GM19395 (cell line): ENCODE results near the gene ITFG1.
"Not testable (repeated sequence)": the region's sequence is repeated elsewhere in the genome, so short reads cannot be mapped to it uniquely, and the experiment has no call there.

Source experiments
- ATAC-seq: cut with Tn5 transposase; IDR thresholded peaks from one replicate; pipeline ENCODE4 v1.9.1; 2021; ENCODE audit warnings: mild to moderate bottlenecking, moderate library complexity; ENCODE audit not compliant: unreplicated experiment

ITFG1 gene

DNA sequence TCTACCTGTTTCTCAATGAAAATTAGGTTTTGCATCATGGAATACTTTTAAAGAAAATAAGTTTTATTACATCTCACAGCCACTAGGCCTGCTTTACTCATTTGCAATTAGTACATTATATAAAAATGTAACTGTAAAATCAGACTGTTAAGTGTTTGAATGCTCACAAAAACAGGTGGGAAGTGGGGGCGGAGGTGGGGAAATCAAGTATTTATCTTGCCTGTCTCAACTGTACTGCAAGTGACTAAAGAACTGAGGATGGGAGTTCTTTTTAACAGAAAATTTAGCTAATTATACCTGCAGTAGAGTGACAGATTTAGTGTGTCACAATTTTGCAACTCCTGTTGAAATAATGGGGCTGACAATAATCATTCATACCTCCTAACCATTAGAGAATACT is 34.1 kb downstream of the ITFG1 start:
- ATAC-seq: no peak

DNA sequence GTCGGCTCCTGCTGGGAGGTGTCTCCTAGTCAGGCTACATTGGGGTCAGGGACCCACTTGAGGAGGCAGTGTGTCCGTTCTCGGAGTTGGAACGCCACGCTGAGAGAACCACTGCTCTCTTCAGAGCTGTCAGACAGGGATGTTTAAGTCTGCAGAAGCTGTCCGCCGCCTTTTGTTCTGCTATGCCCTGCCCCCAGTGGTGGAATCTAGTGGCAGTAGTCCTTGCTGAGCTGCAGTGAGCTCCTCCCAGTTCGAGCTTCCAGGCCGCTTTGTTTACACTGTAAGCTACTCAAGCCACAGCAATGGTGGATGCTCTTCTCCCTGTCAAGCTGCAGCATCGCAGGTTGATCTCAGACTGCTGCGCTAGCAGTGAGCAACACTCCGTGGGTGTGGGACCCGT is 36.0 kb downstream of the ITFG1 start:
- ATAC-seq: no peak

DNA sequence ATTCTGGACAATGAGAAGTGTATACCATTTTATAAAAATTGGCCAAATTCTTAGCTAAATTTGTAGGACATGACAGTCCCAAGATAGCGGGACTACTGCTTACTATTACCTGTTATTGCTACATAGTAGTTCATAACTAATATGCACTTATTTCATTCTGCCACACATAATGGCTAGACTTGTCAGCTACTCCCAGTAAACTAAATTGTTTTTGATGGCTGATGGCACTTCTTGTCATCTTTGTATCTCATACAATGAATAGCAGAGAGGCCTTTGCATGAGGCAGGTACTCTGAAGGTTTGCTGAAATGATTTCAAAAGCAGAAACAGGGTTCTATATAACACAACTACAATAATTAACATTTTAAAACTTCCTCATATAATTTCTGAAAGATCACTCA is 44.0 kb downstream of the ITFG1 start:
- no peak for ATAC-seq

DNA sequence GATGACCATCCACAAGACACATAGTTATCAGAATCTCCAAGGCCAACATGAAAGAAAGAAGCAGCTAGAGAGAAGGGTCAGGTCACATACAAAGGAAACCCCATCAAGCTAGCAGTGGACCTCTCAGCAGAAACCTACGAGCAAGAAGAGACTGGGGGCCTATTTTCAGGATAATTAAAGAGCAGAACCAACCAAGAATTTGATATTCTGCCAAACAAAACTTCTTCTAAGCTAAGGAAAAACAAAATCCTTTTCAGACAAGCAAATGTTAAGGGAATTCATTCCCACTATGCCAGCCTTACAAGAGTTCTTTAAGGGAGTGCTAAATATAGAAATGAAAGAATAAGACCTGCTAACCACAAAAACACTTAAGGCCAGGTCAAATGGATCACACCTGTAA is 47.8 kb downstream of the ITFG1 start:
- ATAC-seq: no peak

DNA sequence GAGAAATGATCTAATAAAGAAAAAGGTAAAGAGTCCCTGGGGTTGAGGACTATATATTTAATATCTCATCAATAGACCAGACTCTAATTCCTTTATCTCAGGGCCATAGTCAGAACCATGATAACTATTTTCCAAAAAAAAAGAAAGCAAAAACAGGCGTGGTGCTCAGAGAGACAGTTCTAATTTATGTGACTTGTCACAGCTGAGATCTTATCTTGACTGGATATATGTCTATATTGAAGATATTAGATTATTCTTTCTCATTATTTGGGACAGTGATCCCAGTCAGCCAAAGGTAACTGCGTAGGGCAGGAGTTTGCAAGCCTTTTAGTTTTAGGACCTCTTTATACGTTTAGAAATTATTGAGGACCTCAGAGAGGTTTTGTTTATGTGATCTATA is 52.4 kb downstream of the ITFG1 start:
- ATAC-seq: no peak

DNA sequence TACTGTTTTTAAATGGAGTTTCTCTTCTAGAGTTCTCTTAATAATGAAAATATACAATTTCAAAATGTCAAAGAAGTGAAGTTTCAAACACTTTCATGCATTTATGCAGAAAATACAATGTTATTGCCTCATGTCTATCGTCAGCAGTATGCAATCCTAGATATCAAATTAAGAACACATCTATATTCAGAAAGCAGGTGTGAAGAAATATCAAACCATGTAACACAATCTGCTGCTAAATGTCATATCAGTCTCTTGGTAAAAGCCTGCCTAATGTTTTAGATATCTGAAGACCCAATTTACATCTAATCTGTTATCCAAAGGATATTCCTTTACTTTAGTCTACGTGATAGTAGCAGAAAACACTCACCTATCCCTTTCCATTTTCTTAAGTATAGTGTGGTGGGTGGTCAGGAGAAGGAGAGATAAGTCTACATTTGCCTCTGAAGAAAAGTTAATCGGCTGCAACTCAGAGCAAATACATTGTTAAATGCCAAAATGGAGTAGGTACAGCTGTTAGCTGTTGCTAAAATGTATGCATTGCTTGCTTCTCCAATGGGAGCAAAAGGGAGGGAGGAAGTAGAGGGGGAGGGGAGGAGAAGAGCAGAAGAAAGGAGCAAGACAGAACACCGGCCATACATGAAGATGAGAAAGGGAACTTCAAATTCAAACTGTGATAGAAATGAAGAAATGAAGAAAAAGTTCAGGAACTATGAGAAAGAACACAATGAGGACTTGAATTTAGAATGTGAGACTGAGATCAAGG is 64.9 kb downstream of the ITFG1 start:
- no peak for ATAC-seq

DNA sequence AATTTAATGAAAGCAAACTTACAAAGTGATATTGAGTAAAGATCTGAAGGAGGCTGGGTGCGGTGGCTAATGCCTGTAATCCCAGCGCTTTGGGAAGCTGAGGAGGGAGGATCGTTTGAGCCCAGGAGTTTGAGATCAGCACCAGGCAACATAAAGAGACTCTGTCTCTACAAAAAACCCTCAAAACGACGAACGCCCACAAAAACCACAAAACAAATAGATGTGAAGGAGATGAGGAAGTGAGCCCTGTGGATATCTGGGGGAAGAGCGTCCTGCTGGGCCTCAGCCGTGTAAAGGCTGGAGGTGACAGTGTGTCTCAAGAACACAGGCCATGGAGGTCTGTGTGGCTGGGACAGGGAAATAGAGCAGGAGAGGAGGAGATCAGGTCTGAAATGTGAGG is 68.8 kb downstream of the ITFG1 start:
- ATAC-seq: peak; percentile 98

DNA sequence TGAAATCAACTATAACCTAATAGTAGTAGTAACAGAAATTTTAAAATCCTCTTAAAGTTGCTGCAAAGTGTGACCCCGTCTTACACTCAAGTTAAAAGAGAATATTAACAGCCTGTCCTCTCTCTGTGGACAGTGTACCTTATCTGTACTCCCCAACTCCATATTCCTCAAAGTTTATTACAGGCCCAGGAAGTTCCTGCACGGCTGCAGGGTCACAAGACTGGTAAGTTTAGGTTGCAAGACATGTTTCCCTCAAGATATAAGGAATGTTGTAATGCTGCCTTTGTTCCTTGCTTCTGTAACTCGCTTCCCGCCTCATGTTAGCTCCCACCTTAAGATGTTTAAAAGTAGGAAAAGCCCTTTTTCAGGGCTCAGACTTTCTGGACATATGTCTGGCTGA is 72.2 kb downstream of the ITFG1 start:
- ATAC-seq: no peak

DNA sequence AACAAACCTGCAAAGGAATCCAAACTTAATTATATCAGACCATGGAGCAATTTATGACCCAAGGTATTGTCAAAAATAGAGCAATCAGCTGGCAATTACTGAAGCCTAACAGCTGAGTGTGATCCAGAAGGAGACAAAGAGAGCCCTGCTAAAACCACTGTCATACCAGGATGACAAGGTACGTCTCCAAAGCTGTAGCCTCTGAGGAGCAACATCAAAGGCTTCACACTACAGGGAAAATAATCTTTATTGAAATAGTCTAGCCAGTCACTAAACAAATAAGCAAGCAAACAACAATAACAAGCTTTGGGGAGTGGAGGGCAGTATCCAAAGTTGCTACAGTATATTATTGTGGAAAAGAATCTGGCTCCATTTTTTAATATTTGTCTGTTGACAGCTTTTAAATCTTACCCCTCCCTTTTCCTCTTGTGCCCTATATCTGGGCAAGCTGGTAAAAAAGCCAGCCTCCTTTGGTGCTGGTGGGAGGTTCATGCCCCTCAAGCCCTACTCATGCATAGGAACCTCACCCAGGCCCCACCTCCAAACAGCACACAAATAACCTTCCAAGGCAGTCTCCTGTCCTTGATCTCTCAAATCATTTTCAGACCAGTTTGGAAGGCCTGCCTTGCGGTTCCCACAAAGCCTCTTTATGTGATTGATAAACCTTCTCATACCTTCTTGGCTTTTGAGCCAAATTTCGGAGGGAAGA is 73.7 kb downstream of the ITFG1 start:
- ATAC-seq: no peak

DNA sequence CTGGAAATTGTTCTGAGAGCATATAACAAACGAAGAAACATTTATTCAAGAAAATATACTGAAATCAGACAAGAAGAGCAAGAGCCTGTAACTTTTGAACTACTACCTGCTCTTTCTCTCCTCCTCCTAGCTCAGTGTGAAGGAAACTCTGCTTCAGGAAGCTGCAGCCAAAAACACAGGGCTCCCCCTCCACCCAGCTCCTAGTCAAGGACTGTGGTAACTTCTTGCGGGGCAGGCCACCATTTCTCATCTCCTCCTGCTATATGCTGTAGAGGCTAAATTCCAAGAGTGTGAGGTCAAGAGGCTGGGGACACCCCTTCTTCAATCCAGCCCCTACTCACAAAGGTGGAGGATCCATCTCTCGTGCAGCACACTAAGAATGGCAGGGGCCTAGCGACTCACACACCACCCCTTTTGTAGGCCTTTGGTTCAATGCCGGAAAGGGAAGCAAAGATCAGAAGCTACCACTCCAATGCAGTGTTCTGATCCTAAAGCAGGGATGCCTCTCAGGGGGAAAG is 74.6 kb downstream of the ITFG1 start:
- ATAC-seq: no peak

DNA sequence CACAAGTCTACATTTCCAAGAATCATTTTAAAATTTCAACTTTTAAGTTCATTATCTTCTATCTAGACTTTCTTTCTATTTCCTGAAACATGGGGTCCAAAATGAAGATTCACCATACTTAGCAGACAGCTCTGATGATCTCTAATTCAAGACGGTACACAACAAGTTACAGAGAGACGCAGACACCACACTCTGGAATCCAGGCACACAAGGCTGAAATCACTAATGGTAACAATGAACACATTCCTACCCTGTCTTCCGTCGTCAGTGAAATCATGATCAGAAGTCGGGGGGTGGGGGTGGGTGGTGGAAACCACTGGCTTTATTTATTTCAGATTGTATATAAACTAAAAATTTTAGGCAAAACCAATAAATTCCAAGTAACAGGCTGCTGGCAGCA is 78.5 kb downstream of the ITFG1 start:
- no peak for ATAC-seq

DNA sequence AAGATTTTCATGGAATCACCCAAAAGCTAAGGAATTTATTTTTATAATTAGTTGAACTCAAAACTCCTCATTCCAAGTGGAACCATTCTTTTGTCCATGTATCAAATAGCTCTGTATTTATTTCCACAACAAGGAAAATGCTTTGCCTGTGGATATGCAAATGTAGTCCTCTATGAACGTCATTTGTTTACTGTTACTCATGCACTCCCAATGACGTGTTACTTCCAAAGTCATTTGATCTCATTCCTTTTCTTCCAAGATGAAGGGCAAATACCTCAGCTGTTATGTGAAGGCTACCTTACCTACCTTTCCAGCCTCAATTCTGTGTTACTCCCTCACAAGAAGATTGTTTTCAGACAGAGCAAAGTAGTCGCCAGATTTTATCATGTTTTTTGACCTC is 83.7 kb downstream of the ITFG1 start:
- no peak for ATAC-seq

DNA sequence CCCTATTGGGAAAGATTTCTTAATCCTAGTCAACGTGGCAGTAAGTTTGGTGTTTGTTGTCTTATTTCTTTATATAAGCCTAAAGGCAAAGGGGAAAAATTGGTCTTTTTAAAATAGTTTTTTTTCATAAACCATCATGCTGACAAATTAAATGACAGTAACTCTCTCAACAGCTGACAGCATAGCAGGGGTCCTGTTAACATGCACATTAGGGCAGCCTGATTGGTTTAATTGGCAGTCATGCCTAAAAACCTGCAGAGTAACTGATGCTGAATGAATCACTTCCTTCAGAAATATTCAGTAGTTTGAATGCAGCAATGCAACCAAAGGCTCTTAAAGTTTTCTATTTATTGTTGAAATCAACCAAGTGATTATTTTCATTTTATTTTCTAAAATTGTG is 85.4 kb downstream of the ITFG1 start:
- ATAC-seq: no peak

DNA sequence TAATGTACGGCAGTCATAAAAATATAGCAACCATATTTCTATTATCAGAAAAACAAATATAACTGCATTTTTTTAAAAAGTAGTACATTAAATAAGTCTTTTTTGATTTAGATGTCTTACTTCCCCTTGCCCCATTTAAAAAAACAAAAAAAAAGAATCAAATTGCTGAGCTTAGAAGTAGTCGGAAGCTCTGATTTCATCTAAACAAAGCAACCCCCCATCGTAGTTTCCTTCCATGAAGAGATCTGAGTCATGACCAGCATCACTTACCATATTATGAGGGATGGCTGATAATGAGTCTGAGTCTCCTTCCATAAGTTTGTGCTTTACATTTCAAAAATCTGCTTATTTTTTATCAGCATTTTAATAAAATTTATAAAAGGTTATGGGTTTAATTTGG is 86.2 kb downstream of the ITFG1 start:
- no peak for ATAC-seq

DNA sequence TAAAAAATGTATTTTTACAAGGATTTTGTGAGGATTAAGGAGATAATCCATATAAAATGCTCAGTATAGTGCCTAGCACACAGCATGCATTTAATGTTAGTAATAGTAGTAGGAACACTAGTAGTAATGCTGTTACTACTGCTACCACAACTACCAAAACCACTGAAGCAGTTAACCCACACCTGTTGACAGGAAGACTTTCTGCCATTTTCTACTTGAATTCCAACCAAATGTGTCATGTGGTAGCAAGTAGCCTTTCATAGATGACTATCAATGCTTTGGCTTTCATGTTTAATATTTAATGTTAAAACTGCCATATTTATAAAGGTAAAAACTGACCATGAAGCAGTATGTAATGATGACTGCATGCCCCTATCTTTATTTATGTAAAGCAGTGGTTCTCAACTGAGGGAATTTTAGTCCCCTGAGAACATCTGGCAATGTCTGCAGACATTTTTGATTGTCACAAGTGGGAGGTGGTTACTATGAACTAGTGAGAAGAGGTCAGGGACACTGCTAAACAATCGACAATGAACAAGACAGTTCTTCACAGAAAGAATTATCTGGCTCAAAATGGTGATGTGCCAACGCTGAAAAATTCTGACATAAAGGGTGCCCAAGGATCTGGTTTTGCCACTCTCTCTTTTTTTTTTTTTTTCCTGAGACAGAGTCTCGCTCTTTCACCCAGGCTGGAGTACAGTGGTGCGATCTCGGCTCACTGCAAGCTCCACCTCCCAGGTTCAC is 89.4 kb downstream of the ITFG1 start:
- no peak for ATAC-seq

DNA sequence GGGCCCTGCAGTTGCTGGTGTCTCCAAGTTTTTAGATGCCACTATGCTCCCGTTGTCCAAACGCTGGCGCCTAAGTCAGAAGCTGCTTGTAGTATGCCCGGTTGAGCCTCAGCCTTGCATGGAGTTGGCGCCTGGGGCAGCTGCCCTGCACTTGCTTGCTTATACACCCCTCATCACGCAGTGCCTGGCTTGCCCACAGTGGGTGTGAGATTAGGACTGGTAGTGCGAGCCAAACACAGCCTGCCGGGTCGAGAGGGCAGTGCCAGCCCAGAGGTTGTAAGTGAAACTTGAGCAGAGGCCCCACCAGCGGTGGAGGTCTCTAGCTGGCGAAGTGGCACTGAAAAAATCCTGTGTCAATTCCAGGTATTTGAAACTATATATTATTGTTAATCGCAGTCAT is 90.3 kb downstream of the ITFG1 start:
- no peak for ATAC-seq

DNA sequence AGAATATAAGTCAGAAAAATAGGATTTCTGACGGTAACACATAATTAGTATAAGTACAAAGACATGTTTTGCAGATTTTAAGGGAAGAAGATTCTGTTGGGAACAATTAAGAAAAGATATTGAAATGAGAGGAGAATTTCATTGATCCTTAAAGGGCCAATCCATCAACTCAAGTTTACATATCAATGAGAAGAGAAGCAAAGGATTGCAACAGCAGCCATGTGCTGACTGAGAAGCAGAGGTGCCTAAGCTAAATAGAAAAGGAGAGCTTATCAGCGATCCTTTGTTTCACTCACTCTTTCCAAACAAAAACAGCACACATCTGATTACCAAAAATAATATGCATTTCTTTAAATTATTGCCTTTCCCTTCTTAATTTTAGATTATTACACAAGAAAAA is 94.6 kb downstream of the ITFG1 start:
- no peak for ATAC-seq

DNA sequence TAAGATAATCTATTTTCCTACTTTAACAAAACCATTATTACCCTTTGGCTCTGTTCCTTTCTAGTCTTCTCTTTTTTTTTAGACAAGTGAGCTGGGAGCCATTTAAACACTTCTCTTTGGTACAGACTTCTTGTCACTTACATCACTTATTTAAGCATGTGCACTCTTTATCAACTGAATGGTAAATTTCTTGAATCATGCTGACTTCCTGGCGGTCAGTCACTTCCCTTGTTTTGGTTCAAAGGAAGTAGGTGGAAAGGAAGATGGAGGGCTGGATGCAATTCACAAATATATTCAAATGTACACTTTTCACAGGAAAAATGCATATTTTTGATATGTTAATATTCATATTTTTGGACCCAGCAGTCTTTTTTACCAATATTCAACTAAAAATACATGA is 97.1 kb downstream of the ITFG1 start:
- no peak for ATAC-seq

DNA sequence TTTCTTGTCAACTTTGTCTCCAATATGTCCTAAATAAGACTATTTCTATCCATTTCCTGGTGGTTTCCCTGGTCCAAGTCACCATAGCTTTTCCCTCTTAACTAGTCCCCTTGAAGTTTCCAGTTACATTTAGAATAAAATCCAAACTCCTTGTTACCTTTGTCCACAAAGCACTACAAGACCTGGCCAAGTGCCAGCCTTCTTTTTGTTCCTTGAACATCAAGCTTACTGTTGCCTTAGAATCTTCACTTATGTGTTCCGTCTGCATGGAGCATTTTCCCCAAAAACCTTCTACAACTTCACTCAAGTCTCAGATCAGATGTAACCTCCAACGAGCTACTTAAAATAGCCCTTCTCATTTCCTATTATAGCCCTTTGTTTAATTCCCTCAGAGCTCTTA is 101.4 kb downstream of the ITFG1 start:
- ATAC-seq: no peak

DNA sequence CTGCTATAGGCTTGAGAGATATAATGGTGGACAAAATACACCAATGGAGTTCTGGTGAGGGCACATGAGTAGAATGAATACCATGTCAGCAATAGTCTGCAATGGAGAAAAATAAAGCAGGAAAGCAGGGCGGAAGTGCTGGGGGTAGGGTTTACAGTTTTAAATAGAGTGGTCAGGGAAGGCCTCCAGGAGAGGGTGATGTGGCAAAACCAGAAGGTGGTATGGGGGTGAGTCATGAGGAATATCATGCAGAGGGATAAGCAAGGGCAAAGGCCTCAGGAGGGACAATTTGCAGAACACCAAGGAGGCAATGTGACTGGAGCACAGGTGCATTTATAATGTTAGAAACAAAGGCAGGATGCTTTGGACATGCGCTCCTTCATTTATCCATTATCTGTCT is 102.0 kb downstream of the ITFG1 start:
- ATAC-seq: no peak

DNA sequence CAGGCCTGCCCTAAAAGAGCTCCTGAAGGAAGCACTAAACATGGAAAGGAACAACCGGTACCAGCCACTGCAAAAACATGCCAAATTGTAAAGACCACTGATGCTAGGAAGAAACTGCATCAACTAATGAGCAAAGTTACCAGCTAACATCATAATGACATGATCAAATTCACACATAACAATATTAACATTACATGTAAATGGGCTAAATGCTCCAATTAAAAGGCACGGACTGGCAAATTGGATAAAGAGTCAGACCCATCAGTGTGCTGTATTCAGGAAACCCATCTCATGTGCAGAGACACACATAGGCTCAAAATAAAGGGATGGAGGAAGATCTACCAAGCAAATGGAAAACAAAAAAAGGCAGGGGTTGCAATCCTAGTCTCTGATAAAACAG is 111.8 kb downstream of the ITFG1 start:
- not testable (repeated sequence) for ATAC-seq
